SK-N-SH (cell line): ENCODE data around the gene AUH. TPM values are rescaled to one million over a fixed set of nuclear protein-coding genes. Genes with fewer than 3 reads are reported as not detected.

ENCODE experiments used
- CTCF ChIA-PET: fragments of 300-600, 350-600 bp; formaldehyde crosslinking; extraction: SDS; loops from one replicate; lab custom pipeline; 2021; lab: Yijun Ruan, JAX
- POLR2A ChIA-PET: fragments of 350-600 bp; sonication (Branson Sonifier 250); formaldehyde crosslinking; extraction: SDS; loops from one replicate; lab custom pipeline; 2020; ENCODE audit warnings: antibody characterized with exemption, inconsistent platforms; lab: Yijun Ruan, JAX
- DNase-seq: peaks from one replicate; pipeline ENCODE4 v3.0.0; 2012
- H2AFZ ChIP-seq: fragments of 200-600 bp; sonication (generic); 2 replicates; pipeline ENCODE4 v1.8.1; 2016; ENCODE audit warnings: antibody characterized with exemption, mild to moderate bottlenecking, low read depth
- H3F3A ChIP-seq: fragments of 200-600 bp; sonication (generic); replicated peaks from 2 replicates; pipeline ENCODE3; 2016; ENCODE audit warnings: antibody characterized with exemption, mild to moderate bottlenecking; ENCODE audit not compliant: insufficient read depth
- H3K27ac ChIP-seq, 2 experiments: fragments of 200-500 bp in 1 of 2; fragments of 200-600 bp in 1 of 2; sonication (Bioruptor generic) in 1 of 2; sonication (generic), shearing (Covaris generic) in 1 of 2; 2 replicates each; pipeline versions ENCODE4 v1.5.1 to v1.6.1; 2014 to 2016; ENCODE audit warnings: low read depth in 2 of 2, inconsistent platforms in 1 of 2, low read length in 1 of 2, mild to moderate bottlenecking in 1 of 2, mixed read lengths in 1 of 2
- H3K27me3 ChIP-seq: fragments of 200-600 bp; sonication (generic), shearing (Covaris generic); 2 replicates; pipeline ENCODE4 v1.6.1; 2016; ENCODE audit warnings: mixed run types; ENCODE audit not compliant: insufficient read depth
- H3K36me3 ChIP-seq, 2 experiments: fragments of 200-500 bp in 1 of 2; fragments of 200-600 bp in 1 of 2; sonication (Bioruptor generic) in 1 of 2; sonication (generic) in 1 of 2; replicated peaks in 1 of 2; 2 replicates each; pipeline versions ENCODE3 to v1.5.1; 2014 to 2016; ENCODE audit warnings: low read length in 1 of 2, mild to moderate bottlenecking in 1 of 2; ENCODE audit not compliant: insufficient read depth in 2 of 2, control insufficient read depth in 1 of 2
- H3K4me1 ChIP-seq, 2 experiments: fragments of 200-500 bp in 1 of 2; fragments of 200-600 bp in 1 of 2; sonication (Bioruptor generic) in 1 of 2; sonication (generic), shearing (Covaris generic) in 1 of 2; 2 replicates each; pipeline versions ENCODE4 v1.5.1 to v1.6.1; 2014 to 2016; ENCODE audit warnings: low read depth in 1 of 2, low read length in 1 of 2, mixed run types in 1 of 2; ENCODE audit not compliant: insufficient read depth in 2 of 2, control insufficient read depth in 1 of 2
- H3K4me2 ChIP-seq: fragments of 200-600 bp; sonication (generic), shearing (Covaris generic); 2 replicates; pipeline ENCODE4 v1.6.1; 2017; ENCODE audit warnings: mixed run types
- H3K4me3 ChIP-seq, 2 experiments: fragments of 200-500 bp in 1 of 2; fragments of 200-600 bp in 1 of 2; sonication (Bioruptor generic) in 1 of 2; sonication (generic), shearing (Covaris generic) in 1 of 2; 2 replicates each; pipeline versions ENCODE4 v1.5.1 to v1.8.1; 2014 to 2016; ENCODE audit warnings: low read depth in 2 of 2, inconsistent platforms in 1 of 2, low read length in 1 of 2, mild to moderate bottlenecking in 1 of 2, mixed read lengths in 1 of 2, moderate library complexity in 1 of 2
- H3K79me2 ChIP-seq: fragments of 200-600 bp; sonication (generic); 2 replicates; pipeline ENCODE4 v1.8.1; 2017; ENCODE audit warnings: mild to moderate bottlenecking; ENCODE audit not compliant: insufficient read depth
- H3K9ac ChIP-seq: fragments of 200-600 bp; sonication (generic); 2 replicates; pipeline ENCODE4 v1.6.1; 2017; ENCODE audit warnings: mixed run types
- H3K9me2 ChIP-seq: fragments of 200-600 bp; sonication (generic); 2 replicates; pipeline ENCODE4 v1.6.1; 2017; ENCODE audit warnings: mixed run types
- H3K9me3 ChIP-seq: fragments of 200-600 bp; sonication (generic); 2 replicates; pipeline ENCODE4 v1.6.1; 2017; ENCODE audit warnings: mixed run types, mild to moderate bottlenecking, moderate library complexity
- H4K20me1 ChIP-seq: fragments of 200-600 bp; sonication (generic); 2 replicates; pipeline ENCODE4 v1.6.1; 2017; ENCODE audit warnings: mild to moderate bottlenecking, mixed run types; ENCODE audit not compliant: insufficient read depth
- CTCF ChIP-seq: fragments of 200-600 bp; sonication (generic); IDR thresholded peaks from 2 replicates; pipeline ENCODE4 v1.6.1; 2017; ENCODE audit warnings: antibody characterized with exemption, mild to moderate bottlenecking, moderate library complexity
- EP300 ChIP-seq, 2 experiments: IDR thresholded peaks; 2 replicates each; pipeline versions ENCODE4 v1.4.0 to v1.6.1; 2012; ENCODE audit warnings: borderline replicate concordance in 1 of 2, low read depth in 1 of 2, low read length in 1 of 2
- EZH2phosphoT487 ChIP-seq: fragments of 200-600 bp; sonication (generic); IDR thresholded peaks from 2 replicates; pipeline ENCODE4 v1.6.1; 2017; ENCODE audit warnings: low read depth, mixed run types, mild to moderate bottlenecking, antibody characterized with exemption, moderate library complexity, borderline replicate concordance
- GABPA ChIP-seq: IDR thresholded peaks from 2 replicates; pipeline ENCODE4 v1.4.0; 2012; ENCODE audit warnings: low read depth, mild to moderate bottlenecking
- NFIC ChIP-seq: IDR thresholded peaks from 2 replicates; pipeline ENCODE4 v1.4.0; 2012; ENCODE audit warnings: borderline replicate concordance
- RAD21 ChIP-seq: IDR thresholded peaks from 2 replicates; pipeline ENCODE4 v1.6.1; 2012; ENCODE audit warnings: mild to moderate bottlenecking, low read length
- RCOR1 ChIP-seq: fragments of 150-350 bp; IDR thresholded peaks from 2 replicates; pipeline ENCODE4 v1.6.1; 2017; ENCODE audit warnings: antibody characterized with exemption, low read length
- RXRA ChIP-seq: IDR thresholded peaks from 2 replicates; pipeline ENCODE4 v1.4.0; 2012; ENCODE audit warnings: low read depth, mild to moderate bottlenecking, borderline replicate concordance
- SMC3 ChIP-seq: IDR thresholded peaks from 2 replicates; pipeline ENCODE4 v1.6.1; 2012; ENCODE audit warnings: low read depth, low read length, improper control_type of control experiment
- TAF1 ChIP-seq: IDR thresholded peaks from 2 replicates; pipeline ENCODE4 v1.6.1; 2012; ENCODE audit warnings: low read depth, mild to moderate bottlenecking, low read length, moderate library complexity, borderline replicate concordance
- TCF12 ChIP-seq: IDR thresholded peaks from 2 replicates; pipeline ENCODE4 v1.4.0; 2012
- ZBTB33 ChIP-seq: IDR thresholded peaks from 2 replicates; pipeline ENCODE4 v1.4.0; 2012; ENCODE audit warnings: low read depth, borderline replicate concordance
- WGBS: methylation state at CpG from one replicate; pipeline ENCODE4 v1.1.6; 2017; ENCODE audit warnings: low lambda C conversion rate; 5-methylcytosine and 5-hydroxymethylcytosine counted together
- polyA plus RNA-seq, 3 experiments: library from polyadenylated mRNA; depleted of rRNA; stranded (reverse); fragments of >200 nt; gene quantifications; 2 replicates each; pipeline ENCODE4 v1.2.3, GENCODE V29; 2012

Gene AUH
- polyA plus RNA-seq, 1 of the 3 experiments (the other 2 are of a cell fraction) = 7.6 TPM

- CTCF ChIA-PET = no interaction called here
- POLR2A ChIA-PET = no interaction called here
- no peak overlapping the region for H3K9ac ChIP-seq
- no peaks in the 10 kb centered on the region for H4K20me1 ChIP-seq
- H3K36me3 ChIP-seq = no peaks in the 10 kb centered on the region
- WGBS = 97% methylated on average over 5 of the region's 5 CpGs
- H3F3A ChIP-seq = no peaks in the 10 kb centered on the region
- TF ChIP-seq SMC3 (no peak), NFIC (no peak), ZBTB33 (no peak), CTCF (no peak), TCF12 (no peak), GABPA (no peak), RAD21 (no peak), EP300 (IDR thresholded peaks at IDR 0.05; ENCODE audit: borderline replicate concordance in 1 of 2, low read depth in 1 of 2, low read length in 1 of 2) (no peak), RCOR1 (no peak), EZH2phosphoT487 (no peak), RXRA (no peak)
- H3K4me1 ChIP-seq = peaks cover 0 to 16% of the 10 kb centered on the region in 2 experiments; a peak in 2 of 4 replicates
- H3K9me2 ChIP-seq = no peaks in the 10 kb centered on the region
- no peaks in the 10 kb centered on the region for H3K79me2 ChIP-seq
- H3K4me3 ChIP-seq = no peak overlapping the region
- DNase-seq = no peak
- no peak overlapping the region for H3K4me2 ChIP-seq
- H2AFZ ChIP-seq = no peak overlapping the region
- H3K27me3 ChIP-seq = no peaks in the 10 kb centered on the region
- H3K27ac ChIP-seq = no peak overlapping the region
- no peaks in the 10 kb centered on the region for H3K9me3 ChIP-seq
These were observed 149.8 kb downstream of the AUH start for GRCh38 chr9:91211919-91212318.

GRCh38 chr9:91211414-91211813 is 150.3 kb downstream of the AUH start:
- no peak overlapping the region for H3K4me2 ChIP-seq
- H3K9me2 ChIP-seq = no peaks in the 10 kb centered on the region
- peaks cover 0 to 16% of the 10 kb centered on the region in 2 experiments; a peak in 2 of 4 replicates for H3K4me1 ChIP-seq
- H3K79me2 ChIP-seq = no peaks in the 10 kb centered on the region
- 87% methylated on average over 7 of the region's 7 CpGs for WGBS
- no peaks in the 10 kb centered on the region for H3K36me3 ChIP-seq
- H3K27me3 ChIP-seq = no peaks in the 10 kb centered on the region
- no peak for TF ChIP-seq TAF1
- ChIA-PET POLR2A (no interaction called here), CTCF (no interaction called here)
- no peaks in the 10 kb centered on the region for H3F3A ChIP-seq
- H3K9me3 ChIP-seq = no peaks in the 10 kb centered on the region
- H2AFZ ChIP-seq = no peak overlapping the region
- no peak overlapping the region for H3K27ac ChIP-seq
- no peak overlapping the region for H3K4me3 ChIP-seq
- H4K20me1 ChIP-seq = no peaks in the 10 kb centered on the region
- no peak overlapping the region for H3K9ac ChIP-seq
- DNase-seq = no peak
